Erythroblast (primary cell): ENCODE measurements around the gene TACC3.

Experiments used
- GATA1 ChIP-seq: IDR thresholded peaks from 2 replicates; pipeline ENCODE4 v1.6.1; 2011; ENCODE audit warnings: low read depth, mild to moderate bottlenecking, control low read depth, low read length, moderate library complexity
- POLR2A ChIP-seq: IDR thresholded peaks from 2 replicates; pipeline ENCODE4 v1.6.1; 2011; ENCODE audit warnings: mild to moderate bottlenecking, low read length

DNA sequence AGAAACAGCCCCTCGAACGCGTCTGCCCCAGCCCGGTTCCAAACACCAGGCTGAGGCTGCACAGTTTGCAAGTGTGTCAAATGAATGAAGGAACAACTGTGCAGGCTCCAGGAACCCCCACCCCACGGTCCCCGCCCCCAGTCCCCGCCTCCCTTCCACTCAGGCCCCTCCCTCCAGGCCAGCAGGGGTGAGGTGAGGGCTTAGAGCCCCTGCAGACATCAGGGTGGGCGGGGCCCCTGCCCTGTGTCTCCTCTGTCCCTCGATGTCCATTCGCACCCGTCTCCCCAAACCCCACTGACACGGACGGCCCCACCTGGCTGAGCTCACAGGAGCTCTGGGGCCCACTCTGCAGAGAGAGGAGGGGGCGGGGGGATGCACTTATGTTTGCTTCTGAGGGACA, 28.5 kb downstream of the TACC3 start:
- TF ChIP-seq POLR2A (no peak), GATA1 (no peak)
